ENCODE results near the gene SPNS3.

Gene SPNS3

DNA sequence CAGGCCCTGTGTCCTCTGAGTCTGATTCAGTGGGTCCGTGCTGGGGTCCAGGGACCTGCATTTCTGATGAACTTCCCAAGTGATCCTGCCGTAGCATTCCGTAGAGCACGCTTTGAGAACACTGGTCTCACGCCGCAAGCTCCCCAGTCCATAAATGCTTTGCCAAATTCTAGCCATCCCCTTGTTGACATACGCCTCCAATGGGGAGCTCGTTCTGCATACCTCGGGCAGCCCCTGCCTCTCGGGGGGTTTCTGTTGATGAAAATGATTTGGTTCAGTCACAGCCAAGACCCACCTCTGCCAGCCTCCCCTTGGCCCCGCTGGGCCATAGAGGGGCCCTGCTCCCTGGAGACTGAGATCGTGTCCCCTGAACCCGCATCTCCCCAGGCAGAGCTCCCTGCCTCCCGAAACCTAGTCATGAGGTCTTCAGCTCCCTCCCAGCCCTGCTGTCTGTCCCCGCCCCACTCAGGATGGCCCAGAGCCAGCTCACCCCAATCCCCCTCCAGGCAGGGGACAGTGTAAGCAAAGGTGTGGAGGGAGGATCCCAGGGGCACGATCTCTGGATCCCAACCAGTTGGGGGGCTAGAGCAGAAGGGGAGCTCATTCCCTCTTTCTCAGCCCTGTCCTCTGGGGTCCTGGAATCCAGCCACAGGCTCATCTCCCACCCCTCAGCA lies 48.7 kb downstream of the SPNS3 start:
- peaks cover 69% of the 10 kb centered on the region for H3K79me1 ChIP-seq (ENCODE audit: low read length)
- no peak for DNase-seq
- no peak overlapping the region for H2AFZ ChIP-seq (ENCODE audit: insufficient read depth, low read length, poor library complexity)
- no peak overlapping the region for H3K4me3 ChIP-seq (ENCODE audit: low read depth, low read length)
- H3K4ac ChIP-seq (ENCODE audit: low read depth, low read length) = peak overlapping the region; percentile 66
- H3K36me3 ChIP-seq (ENCODE audit: control insufficient read depth in 1 of 2, insufficient read depth in 2 of 2, low read length in 2 of 2) = no peaks in the 10 kb centered on the region
- peaks cover 6% of the 10 kb centered on the region for H3K79me2 ChIP-seq (ENCODE audit: control insufficient read depth, insufficient read depth, low read length, poor library complexity)
- peaks cover 46 to 55% of the 10 kb centered on the region in 2 experiments for H3K4me1 ChIP-seq (ENCODE audit: control insufficient read depth in 1 of 2, insufficient read depth in 2 of 2, low read length in 2 of 2)
- H2BK120ac ChIP-seq (ENCODE audit: insufficient read depth, low read length, poor library complexity) = peak overlapping the region; percentile 82
- H3K14ac ChIP-seq (ENCODE audit: low read length) = peak overlapping the region; percentile 93
- no peaks in the 10 kb centered on the region for H3K27me3 ChIP-seq (ENCODE audit: insufficient read depth, low read length)
- no CpG with 5 or more reads among the region's 16 CpGs for WGBS (ENCODE audit: extremely low coverage, insufficient coverage, insufficient read length)
- H3K9ac ChIP-seq (ENCODE audit: low read length) = no peak overlapping the region
- H3K23ac ChIP-seq (ENCODE audit: low read length) = no peak overlapping the region
- peaks cover 2% of the 10 kb centered on the region for H3K9me3 ChIP-seq (ENCODE audit: insufficient read depth, low read depth, low read length)
- peak overlapping the region; percentile 44 for H2AK5ac ChIP-seq (ENCODE audit: low read length)
- H4K12ac ChIP-seq (ENCODE audit: low read depth, low read length) = no peak overlapping the region
- H2BK12ac ChIP-seq (ENCODE audit: low read length) = peak overlapping the region; percentile 81
- H3K27ac ChIP-seq (ENCODE audit: low read depth, low read length) = peak overlapping the region; percentile 67
- H3K4me2 ChIP-seq (ENCODE audit: low read length) = no peak overlapping the region
- H2BK5ac ChIP-seq (ENCODE audit: low read depth, low read length, poor library complexity) = peak overlapping the region; percentile 92
- H4K8ac ChIP-seq (ENCODE audit: low read depth, low read length) = peak overlapping the region; percentile 58
- peak overlapping the region; percentile 88 for H4K91ac ChIP-seq (ENCODE audit: low read depth, low read length)
- peak overlapping the region; percentile 39 for H3K18ac ChIP-seq (ENCODE audit: low read length)

DNA sequence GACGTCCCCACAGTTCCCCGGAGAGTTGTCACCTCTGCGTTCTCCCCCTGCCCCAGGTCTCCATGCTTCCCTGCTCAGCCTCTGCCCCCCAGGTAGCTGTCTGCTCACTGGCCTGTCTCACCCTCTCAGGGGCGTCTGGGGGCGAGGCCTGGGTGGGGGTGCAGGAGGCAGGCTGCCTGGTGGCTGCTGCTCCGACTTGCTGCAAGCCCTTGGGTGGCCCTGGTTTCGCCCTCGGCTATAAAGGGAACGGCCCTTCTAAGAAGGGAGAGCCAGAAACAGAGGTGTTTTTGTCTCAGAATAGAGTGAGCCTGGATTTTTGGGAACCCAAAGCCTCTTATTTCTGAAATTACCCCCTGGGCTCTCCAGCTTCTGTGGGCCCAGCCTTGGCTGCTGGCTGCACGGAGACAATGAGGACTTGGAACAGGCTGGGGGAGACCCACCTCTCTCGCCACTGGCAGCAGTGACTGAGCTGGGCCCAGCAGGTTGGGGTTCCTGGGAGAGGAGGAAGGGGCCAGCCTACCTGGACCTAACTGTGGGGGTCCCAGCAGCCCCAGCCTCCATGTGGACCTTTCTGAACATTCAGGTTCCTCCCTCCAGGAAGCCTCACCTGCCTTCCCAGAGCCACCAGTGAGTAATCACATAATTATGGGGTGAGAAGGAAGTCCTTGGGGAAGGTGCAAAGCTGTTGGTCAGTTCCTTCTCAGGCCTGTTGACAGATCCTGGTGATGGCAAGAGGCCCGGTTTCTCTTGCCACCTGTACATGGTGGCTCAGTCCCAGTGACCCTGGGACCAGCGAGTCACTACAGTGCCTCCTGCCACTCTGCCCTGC lies 49.5 kb downstream of the SPNS3 start:
- WGBS (ENCODE audit: extremely low coverage, insufficient coverage, insufficient read length) = no CpG with 5 or more reads among the region's 13 CpGs

GRCh38 chr17:4485676-4486646 lies 52.2 kb downstream of the SPNS3 start:
- Histone ChIP-seq H3K4ac (ENCODE audit: low read depth, low read length) (peak overlapping the region; percentile 25), H3K36me3 (ENCODE audit: control insufficient read depth in 1 of 2, insufficient read depth in 2 of 2, low read length in 2 of 2) (no peaks in the 10 kb centered on the region)
- WGBS (ENCODE audit: extremely low coverage, insufficient coverage, insufficient read length) = no CpG with 5 or more reads among the region's 31 CpGs

More for the DNA sequence above, 49.5 kb downstream of the SPNS3 start:
- peak overlapping the region; percentile 88 for H4K91ac ChIP-seq (ENCODE audit: low read depth, low read length)
- peak overlapping the region; percentile 92 for H2BK5ac ChIP-seq (ENCODE audit: low read depth, low read length, poor library complexity)
- peak overlapping the region; percentile 76 for H3K18ac ChIP-seq (ENCODE audit: low read length)
- peak overlapping the region; percentile 66 for H3K4ac ChIP-seq (ENCODE audit: low read depth, low read length)
- peak; percentile 84 to 92 for DNase-seq
- no peak overlapping the region for H3K4me2 ChIP-seq (ENCODE audit: low read length)
- H3K23ac ChIP-seq (ENCODE audit: low read length) = no peak overlapping the region
- H2AK5ac ChIP-seq (ENCODE audit: low read length) = peak overlapping the region; percentile 80
- H3K14ac ChIP-seq (ENCODE audit: low read length) = peak overlapping the region; percentile 93
- peak overlapping the region; percentile 58 for H4K8ac ChIP-seq (ENCODE audit: low read depth, low read length)
- H2BK12ac ChIP-seq (ENCODE audit: low read length) = peak overlapping the region; percentile 81
- no peak overlapping the region for H3K9ac ChIP-seq (ENCODE audit: low read length)
- no peak overlapping the region for H4K12ac ChIP-seq (ENCODE audit: low read depth, low read length)
- H3K27ac ChIP-seq (ENCODE audit: low read depth, low read length) = peak overlapping the region; percentile 67
- peaks cover 73% of the 10 kb centered on the region for H3K79me1 ChIP-seq (ENCODE audit: low read length)
- H3K4me1 ChIP-seq (ENCODE audit: control insufficient read depth in 1 of 2, insufficient read depth in 2 of 2, low read length in 2 of 2) = peaks cover 50 to 60% of the 10 kb centered on the region in 2 experiments
- H3K36me3 ChIP-seq (ENCODE audit: control insufficient read depth in 1 of 2, insufficient read depth in 2 of 2, low read length in 2 of 2) = no peaks in the 10 kb centered on the region
- peaks cover 2% of the 10 kb centered on the region for H3K9me3 ChIP-seq (ENCODE audit: insufficient read depth, low read depth, low read length)
- H2AFZ ChIP-seq (ENCODE audit: insufficient read depth, low read length, poor library complexity) = no peak overlapping the region
- H3K27me3 ChIP-seq (ENCODE audit: insufficient read depth, low read length) = no peaks in the 10 kb centered on the region
- H3K79me2 ChIP-seq (ENCODE audit: control insufficient read depth, insufficient read depth, low read length, poor library complexity) = peaks cover 6% of the 10 kb centered on the region
- H2BK120ac ChIP-seq (ENCODE audit: insufficient read depth, low read length, poor library complexity) = peak overlapping the region; percentile 82
- no peak overlapping the region for H3K4me3 ChIP-seq (ENCODE audit: low read depth, low read length)

DNA sequence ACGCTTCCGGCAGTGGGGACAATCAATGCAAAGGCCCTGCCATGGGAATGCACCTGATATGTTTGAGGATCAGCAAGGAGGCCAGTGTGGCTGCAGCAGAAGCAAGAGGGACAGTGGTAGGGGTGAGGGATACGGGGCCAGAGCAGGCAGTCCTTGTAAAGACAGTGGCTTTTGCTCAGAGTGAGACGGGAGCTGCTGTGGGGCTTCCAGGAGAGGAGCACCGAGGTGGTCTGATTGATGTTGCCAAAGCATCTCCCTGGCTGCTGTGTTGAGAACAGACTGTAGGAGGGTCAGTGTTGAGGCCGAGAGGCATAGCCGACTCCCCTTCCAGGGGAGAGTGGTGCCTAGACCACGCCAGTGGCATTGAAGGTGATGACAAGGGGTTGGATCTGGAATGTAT lies 53.6 kb downstream of the SPNS3 start:
- no peak for DNase-seq
- Histone ChIP-seq H4K91ac (ENCODE audit: low read depth, low read length) (peak overlapping the region; percentile 92), H3K4me2 (ENCODE audit: low read length) (no peak overlapping the region), H3K14ac (ENCODE audit: low read length) (peak overlapping the region; percentile 73), H3K18ac (ENCODE audit: low read length) (peak overlapping the region; percentile 78), H3K4ac (ENCODE audit: low read depth, low read length) (peak overlapping the region; percentile 64), H3K4me3 (ENCODE audit: low read depth, low read length) (no peak overlapping the region), H3K9ac (ENCODE audit: low read length) (no peak overlapping the region), H2AK5ac (ENCODE audit: low read length) (peak overlapping the region; percentile 6), H3K36me3 (ENCODE audit: control insufficient read depth in 1 of 2, insufficient read depth in 2 of 2, low read length in 2 of 2) (no peaks in the 10 kb centered on the region), H4K8ac (ENCODE audit: low read depth, low read length) (peak overlapping the region; percentile 64), H3K27ac (ENCODE audit: low read depth, low read length) (no peak overlapping the region), H2BK120ac (ENCODE audit: insufficient read depth, low read length, poor library complexity) (peak overlapping the region; percentile 0), H3K79me1 (ENCODE audit: low read length) (peaks cover 77% of the 10 kb centered on the region), H4K12ac (ENCODE audit: low read depth, low read length) (no peak overlapping the region), H2BK5ac (ENCODE audit: low read depth, low read length, poor library complexity) (peak overlapping the region; percentile 57), H3K4me1 (ENCODE audit: control insufficient read depth in 1 of 2, insufficient read depth in 2 of 2, low read length in 2 of 2) (peaks cover 64 to 74% of the 10 kb centered on the region in 2 experiments), H2BK12ac (ENCODE audit: low read length) (peak overlapping the region; percentile 90), H2AFZ (ENCODE audit: insufficient read depth, low read length, poor library complexity) (no peak overlapping the region), H3K79me2 (ENCODE audit: control insufficient read depth, insufficient read depth, low read length, poor library complexity) (peaks cover 20% of the 10 kb centered on the region), H3K27me3 (ENCODE audit: insufficient read depth, low read length) (no peaks in the 10 kb centered on the region), H3K9me3 (ENCODE audit: insufficient read depth, low read depth, low read length) (no peaks in the 10 kb centered on the region), H3K23ac (ENCODE audit: low read length) (no peak overlapping the region)
- no CpG with 5 or more reads among the region's 8 CpGs for WGBS (ENCODE audit: extremely low coverage, insufficient coverage, insufficient read length)

More at GRCh38 chr17:4485676-4486646, 52.2 kb downstream of the SPNS3 start:
- H2AFZ ChIP-seq (ENCODE audit: insufficient read depth, low read length, poor library complexity) = peak overlapping the region; percentile 15
- peaks cover 18% of the 10 kb centered on the region for H3K79me2 ChIP-seq (ENCODE audit: control insufficient read depth, insufficient read depth, low read length, poor library complexity)
- peak overlapping the region; percentile 74 for H2BK5ac ChIP-seq (ENCODE audit: low read depth, low read length, poor library complexity)
- DNase-seq = peak in 1 of 2 donors; percentile 41
- H3K9me3 ChIP-seq (ENCODE audit: insufficient read depth, low read depth, low read length) = no peaks in the 10 kb centered on the region
- H3K27ac ChIP-seq (ENCODE audit: low read depth, low read length) = peak overlapping the region; percentile 67
- peaks cover 66 to 74% of the 10 kb centered on the region in 2 experiments for H3K4me1 ChIP-seq (ENCODE audit: control insufficient read depth in 1 of 2, insufficient read depth in 2 of 2, low read length in 2 of 2)
- H3K79me1 ChIP-seq (ENCODE audit: low read length) = peaks cover 77% of the 10 kb centered on the region
- peak overlapping the region; percentile 85 for H2BK12ac ChIP-seq (ENCODE audit: low read length)
- no peak overlapping the region for H4K12ac ChIP-seq (ENCODE audit: low read depth, low read length)
- H3K9ac ChIP-seq (ENCODE audit: low read length) = no peak overlapping the region
- H3K23ac ChIP-seq (ENCODE audit: low read length) = no peak overlapping the region
- H3K4me3 ChIP-seq (ENCODE audit: low read depth, low read length) = no peak overlapping the region
- H3K27me3 ChIP-seq (ENCODE audit: insufficient read depth, low read length) = no peaks in the 10 kb centered on the region
- peak overlapping the region; percentile 82 for H4K91ac ChIP-seq (ENCODE audit: low read depth, low read length)
- peak overlapping the region; percentile 41 for H3K18ac ChIP-seq (ENCODE audit: low read length)
- peak overlapping the region; percentile 47 for H4K8ac ChIP-seq (ENCODE audit: low read depth, low read length)
- no peak overlapping the region for H3K4me2 ChIP-seq (ENCODE audit: low read length)
- H3K14ac ChIP-seq (ENCODE audit: low read length) = peak overlapping the region; percentile 57
- H2BK120ac ChIP-seq (ENCODE audit: insufficient read depth, low read length, poor library complexity) = peak overlapping the region; percentile 66
- peak overlapping the region; percentile 59 for H2AK5ac ChIP-seq (ENCODE audit: low read length)

Measured in trophoblast cell (in vitro differentiated cells and primary cell).